Measurements from ENCODE around the gene ACSL3.
"Not testable (repeated sequence)": the region's sequence is repeated elsewhere in the genome, so short reads cannot be mapped to it uniquely, and the experiment has no call there.

ACSL3 gene

DNA sequence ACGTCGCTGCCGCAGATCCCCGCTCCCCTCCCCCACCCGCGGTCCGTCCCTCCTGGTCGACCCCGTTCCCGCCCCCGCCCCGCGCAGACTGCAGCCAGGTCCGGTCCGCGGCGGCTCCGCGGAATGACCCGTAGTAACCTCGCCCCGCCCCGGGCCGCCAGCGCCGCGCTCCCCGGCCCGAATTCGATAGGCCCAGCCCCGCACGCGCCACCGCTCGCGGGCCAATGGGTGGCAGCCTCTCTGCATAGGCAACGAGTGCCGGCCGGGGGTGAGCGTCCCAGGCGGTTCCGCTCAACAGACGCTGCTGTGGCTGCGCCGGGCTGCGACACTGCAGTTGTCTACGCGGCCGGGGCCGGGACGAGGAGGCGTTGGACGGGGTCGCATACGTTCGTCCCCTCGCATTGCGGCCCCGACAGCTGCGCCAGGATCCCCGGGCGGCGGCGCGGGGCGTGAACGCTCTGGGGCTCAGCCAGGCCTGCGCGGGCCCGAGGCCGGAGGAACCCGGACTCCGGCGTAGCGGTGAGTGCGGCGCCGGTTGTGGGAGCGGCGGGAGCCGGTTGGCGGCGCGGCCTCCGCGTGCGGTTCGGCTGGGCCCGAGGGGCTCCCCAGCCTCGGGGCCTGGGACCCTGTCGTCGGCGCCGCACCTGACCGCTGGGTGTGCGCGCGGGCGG is at the start of gene ACSL3:
Gene ACSL3 (plus strand): TSS at position 297 of the 671 bp plus-strand sequence. CDS start 47,737 bp downstream, outside the sequence.
- peak; percentile 91 for DNase-seq

DNA sequence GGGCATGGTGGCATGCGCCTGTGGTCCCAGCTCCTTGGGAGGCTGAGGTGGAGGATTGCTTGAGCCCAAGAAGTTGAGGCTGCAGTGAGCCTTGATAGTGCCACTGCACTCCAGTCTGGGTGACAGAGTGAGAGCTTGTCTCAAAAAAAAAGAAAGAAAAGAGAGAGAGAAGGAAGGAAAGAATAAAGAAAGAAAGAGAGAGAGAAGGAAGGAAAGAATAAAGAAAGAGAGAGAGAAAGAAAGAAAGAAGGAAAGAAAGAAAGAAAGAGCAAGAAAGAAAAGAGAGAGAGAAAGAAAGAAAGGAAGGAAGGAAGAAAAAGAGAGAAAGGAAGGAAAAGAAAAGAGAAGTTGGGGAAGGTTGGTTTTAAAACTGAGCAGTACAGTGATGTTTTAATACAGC is 49.0 kb upstream of the ACSL3 start:
- DNase-seq: no peak

DNA sequence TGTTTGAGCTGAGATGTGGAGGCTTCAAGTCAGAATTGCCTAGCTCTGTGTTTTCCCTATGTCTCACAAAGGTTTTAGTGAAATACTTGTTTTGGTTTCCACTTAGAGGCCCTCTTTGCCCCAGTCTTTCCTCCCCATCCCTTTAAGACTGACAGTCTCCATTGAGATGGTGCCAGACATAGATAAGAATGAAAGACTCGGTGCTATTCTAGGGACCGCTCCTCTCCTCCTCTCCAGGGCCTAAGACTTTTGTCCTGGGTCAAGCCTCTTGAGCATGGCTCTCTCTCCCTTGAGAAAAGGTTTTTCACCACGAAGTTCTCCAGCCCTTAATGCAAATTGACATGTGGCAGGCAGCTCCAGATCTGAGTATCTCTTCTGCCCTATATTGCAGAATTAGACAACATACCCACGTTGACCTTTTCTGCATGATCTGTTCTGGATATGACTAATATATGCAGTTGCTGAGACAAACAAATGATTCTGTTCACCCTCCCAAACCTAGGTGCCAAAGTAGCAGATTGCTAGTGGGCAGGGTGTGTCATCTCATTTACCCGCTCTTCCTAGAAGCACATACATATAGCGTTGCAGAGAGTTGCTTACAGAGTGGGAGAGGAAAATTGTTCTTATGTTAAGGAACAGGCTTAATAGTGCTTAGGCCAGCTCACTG is 47.5 kb upstream of the ACSL3 start:
- DNase-seq: no peak

DNA sequence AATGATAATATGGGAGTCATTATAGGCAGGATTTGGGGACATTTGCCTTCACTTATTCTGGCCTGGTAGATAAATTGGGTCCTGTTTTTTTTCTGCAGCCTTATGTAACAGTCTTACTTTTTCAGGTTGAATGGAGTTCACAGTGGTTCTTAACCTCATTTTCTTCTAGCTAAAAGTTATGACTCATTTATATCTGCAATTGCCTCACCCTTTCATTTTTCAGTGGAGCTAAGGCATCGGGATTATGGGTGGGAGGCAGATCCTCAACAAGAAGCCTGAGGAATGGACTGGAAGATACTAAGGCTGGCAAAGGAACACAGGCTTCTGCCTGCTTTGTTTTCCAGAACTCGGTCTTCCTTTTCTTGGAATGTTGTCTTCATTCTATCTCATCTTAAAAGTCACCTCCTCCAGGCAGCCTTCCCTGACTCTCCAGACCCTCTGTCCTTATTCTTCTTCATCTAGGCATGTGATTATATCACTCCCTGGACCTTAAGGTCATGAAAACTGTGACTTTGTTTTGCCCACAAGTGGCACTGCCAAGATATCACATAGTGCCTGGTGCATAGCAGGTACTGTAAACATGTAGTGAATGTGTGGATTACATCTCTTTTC is 41.0 kb upstream of the ACSL3 start:
- no peak for DNase-seq

DNA sequence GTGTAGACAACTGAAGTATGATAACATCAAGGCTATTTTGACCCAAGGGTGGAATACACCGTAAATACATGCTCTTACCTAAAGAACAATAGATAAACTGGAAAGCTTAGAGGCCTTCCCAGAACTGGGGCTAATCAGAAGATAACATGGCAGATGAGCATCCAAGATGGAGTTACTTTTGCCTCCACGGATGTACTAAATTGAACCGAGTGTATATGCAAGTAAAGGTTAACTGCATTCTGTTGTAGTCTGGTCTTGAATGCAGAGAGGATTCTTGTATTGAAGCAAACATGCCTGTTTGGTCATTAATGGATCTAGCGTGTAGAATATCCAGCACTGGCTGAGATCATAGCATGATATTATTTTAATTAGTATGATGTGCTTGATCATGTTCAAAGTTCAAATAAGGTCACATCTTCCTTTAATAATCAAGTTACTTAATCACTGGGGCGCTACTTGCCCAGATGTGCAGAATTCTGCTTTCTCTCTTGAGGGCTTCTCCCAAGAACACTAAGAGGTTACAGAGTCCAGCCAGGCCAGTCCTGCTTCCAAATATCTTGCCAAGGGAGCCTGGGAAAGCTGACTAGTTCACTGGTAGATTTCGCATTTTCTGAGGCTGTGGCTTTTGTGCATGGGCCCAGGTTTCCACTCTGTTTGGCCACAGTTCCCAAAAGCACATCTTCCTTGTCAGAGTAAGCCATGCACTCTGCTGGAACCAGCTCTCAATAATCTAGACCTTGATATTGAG is 37.5 kb upstream of the ACSL3 start:
- DNase-seq: no peak

DNA sequence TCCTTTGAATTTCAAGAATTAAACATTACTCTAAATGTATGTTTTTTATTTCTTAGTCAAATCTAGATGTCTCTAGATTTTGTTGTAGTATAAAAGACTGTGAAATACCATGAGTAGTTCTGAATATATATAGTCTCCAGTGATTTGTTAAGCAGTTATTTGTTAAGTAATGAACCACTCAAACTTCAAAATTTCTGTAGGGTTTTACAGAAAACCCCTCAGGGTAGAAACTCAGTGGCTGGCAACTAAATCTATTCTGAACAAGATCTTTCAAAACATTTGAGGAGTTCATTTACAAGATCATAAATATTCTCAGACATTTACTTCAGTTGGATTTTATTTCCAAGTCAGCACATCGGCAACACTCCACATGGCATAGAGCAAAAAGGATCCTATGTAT is 35.8 kb upstream of the ACSL3 start:
- no peak for DNase-seq

DNA sequence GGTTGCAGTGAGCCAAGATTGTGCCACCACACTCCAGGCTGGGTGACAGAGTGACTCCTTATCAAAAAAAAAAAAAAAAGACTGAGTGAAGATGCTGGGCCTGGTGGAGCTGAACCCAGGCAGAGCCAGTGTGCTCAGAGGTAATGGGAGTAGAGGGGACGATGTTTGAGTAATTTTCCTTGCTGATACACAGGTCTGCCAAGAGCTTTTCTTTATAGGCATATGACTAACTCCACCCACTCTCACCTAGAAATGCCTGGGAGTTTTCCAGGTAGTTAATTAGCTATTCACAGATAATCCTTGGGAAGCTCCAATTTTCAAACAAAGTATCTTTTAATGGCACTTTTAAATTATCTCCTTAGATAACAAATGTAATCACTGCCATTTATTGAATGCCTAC is 33.4 kb upstream of the ACSL3 start:
- no peak for DNase-seq

DNA sequence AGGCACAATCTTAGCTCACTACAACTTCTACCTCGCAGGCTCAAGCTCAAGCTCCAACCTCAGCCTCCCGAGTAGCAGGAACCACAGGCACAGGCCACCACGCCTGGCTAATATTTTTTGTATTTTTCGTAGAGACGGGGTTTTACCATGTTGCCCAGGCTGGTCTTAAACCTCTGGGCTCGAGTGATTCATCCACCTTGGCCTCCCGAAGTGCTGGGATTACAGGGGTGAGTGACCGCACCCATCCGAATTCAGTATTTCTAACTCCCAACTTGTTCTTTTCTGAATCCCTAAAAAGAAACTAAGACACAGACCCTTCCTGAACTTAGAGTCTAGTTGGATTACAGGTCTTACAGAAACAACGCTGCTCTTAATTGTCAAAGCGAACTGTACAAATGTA is 32.3 kb upstream of the ACSL3 start:
- DNase-seq: no peak

DNA sequence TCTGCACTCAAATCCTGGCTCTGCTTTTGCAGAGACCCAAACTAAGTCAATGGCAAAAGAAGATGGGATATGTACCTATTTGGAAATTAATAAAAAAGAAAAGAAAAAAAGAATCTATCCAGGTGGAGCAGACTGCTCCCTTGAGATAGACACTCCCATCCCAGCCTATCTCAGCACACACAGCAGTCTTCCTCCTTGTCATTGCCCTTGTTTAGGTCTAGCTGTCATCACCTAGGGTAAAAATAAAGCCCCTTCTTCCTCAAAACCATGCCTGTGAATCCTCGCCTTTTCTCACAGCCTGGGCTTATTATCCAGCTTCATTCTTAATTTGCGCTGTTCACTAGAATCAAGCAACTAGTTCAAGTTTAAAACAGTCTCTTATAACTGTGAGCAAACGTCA is 30.7 kb upstream of the ACSL3 start:
- DNase-seq: no peak

DNA sequence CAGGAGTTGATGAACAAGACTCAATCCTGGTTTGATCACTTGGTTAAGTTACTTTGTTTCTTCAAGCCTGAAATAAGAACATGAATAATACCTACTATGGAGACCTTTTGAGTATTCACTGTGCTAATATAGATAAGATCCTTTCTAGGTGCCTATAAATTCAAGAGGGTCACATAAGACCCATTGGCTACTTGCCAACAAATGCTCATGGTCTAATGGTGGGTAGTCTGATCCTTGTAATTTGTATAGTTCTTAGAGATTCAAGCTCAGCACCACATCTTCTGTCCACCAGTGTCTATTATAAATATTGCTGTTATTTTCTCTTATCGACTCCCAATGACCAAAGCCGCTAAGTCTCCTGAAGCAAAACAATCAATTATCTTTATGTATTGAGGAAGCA is 27.4 kb upstream of the ACSL3 start:
- no peak for DNase-seq

DNA sequence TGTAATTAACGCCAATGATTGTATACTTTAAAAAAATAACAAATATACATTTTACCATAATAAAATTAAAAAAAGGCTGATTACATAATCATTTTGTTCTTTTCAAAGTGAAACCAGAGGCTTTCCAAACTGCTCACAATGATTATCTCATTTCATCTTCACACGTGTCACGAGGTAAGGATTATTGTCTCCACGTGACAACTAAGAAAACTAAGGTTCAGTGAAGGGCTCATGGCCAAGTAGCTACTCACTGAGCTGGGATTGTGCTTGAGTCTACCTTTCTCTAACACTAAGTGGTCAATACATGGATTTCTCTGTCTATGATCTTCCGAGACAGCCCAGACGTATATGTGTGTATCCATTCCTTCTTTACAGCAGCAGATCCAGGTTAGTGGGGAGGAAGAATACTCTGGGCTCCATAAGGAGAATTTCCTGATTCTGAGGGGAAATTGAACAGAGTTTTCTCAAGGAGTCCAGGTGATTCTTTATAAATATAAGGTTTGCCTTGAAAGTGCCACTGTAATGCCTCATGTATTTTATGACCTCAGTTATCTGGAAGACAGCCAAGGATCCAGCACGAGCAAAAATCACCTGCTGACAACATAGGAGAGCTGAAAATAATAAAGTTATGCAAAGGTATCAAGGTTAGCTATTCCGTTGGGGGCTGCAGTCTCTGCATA is 25.6 kb upstream of the ACSL3 start:
- DNase-seq: no peak

DNA sequence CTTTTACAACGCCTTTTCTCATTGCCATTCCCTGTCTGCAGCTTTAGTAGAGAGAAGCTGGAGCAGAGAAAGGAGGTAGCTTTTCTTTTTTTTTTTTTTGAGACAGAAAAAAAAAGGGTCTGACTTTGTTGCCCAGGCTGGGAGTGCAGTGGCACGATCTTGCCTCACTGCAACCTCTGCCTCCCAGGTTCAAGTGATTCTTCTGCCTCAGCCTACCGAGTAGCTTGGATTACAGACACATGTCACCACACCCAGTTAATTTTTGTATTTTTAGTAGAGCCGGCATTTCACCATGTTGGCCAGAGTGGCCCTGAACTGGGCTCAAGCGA is 25.0 kb upstream of the ACSL3 start:
- DNase-seq: no peak

DNA sequence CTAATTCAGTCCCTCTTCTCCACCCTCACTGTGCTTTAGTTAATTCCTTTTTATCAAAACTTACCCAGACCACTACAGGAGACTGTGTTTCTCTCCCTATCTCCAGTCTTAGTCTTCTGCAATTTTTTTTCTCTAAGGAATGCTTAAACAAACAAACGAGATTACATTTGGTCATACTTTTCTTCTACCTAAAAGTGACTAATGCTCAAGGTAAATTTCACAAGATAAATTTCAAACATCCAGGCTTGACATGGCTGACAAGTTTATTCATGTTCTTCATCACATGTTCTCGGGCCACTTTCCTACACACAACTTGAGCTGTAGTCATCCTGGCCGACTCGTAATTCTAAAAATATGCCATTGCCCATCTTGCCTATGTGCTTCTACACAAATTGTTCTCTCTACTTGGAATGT is 23.2 kb upstream of the ACSL3 start:
- DNase-seq: no peak

DNA sequence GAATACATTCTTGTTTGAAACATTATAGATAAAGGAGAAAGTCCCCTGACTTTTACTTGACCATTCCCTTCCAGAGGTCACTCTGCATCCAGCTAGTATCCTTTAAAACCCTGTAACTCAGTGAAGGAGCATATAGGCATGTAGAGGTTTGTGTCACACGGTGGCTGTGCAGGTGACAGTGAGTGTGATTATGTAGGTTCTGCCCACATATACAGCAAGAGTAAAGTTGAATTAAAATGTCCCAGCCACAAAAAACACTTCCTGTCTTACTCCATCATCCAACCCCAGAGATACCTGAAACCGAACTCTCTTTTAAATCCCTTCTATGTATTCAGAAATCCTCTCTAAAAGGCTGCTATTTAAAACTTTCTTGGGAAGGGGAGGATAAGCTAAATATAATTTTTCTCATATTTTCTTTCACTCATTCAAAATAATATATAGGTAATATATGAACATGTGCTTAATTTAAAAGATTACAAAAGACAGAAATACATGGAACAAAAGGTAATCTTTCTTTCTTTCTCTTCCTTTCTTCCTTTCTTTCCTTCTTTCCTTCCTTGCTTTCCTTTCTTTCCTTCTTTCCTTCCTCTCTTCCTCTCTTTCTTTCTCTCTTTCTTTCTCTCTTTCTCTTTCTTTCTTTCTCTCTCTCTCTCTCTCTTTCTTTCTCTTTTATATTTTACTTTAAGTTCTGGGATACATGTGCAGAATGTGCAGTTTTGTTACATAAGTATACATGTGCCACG is 20.6 kb upstream of the ACSL3 start:
- no peak for DNase-seq

DNA sequence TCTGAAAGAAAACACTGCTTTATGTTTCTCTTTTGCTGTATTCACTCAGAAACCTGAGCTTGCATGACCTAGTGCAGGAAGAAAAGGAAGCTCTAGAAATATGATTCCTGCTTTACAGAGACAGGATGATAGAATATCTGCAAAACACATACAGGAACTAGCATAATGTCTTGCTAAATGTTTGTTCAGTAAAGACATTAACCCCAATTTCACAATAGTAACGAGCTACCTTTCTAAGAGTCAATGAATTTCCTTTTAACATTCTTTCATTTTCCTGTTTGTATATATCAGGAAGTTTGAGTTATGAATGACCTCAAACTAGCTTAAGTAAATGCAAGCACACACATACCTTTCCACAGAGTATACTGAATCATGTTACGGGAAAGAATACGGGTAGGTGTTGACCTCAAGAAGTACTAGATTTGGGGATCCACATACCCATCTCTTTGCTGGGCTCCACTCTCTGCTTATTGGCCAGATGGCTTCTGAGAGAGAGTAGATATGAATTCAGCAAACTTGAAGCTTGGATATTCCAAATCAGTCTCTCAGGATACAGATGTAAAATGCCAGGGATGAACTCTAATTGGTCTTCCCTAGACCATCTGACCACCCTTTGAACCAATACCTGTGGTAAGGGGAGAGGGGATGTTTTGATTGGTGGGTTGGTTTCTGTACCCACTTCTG is 18.2 kb upstream of the ACSL3 start:
- no peak for DNase-seq

DNA sequence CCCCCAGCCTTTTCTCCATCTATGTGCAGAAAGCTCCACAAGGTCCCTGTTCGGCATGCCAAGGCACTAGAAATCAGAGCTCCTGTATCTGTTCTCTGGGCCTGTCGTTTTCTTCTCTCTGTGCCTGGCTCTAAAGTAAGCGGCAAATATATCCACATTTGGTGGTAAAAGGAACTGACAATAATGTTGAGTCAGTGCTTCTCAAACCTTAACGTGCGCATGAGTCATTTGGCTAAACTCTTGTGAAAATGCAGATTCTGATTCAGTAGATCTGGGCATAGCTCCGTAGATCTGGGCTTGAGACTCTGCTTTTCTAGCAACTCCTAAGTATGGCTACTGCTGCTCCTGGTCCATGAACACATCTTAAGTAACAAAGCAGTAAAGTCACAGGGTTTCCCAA is 16.5 kb upstream of the ACSL3 start:
- DNase-seq: no peak

DNA sequence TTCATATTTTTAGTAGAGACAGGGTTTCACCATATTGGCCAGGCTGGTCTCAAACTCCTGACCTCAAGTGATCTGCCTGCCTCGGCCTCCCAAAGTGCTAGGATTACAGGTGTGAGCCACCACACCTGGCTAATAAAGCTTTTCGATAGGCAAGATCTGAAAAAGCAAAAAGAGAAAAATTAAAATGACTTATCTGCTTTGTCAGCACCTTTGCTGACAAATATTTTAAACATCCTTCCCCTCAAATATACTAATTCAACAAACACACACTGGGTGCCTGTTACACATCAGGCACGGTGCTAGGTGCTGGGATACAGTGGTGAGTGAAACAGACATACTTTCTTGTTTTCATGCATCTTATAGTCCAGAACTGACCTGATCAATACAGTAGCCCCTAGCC is 15.5 kb upstream of the ACSL3 start:
- not testable (repeated sequence) for DNase-seq

DNA sequence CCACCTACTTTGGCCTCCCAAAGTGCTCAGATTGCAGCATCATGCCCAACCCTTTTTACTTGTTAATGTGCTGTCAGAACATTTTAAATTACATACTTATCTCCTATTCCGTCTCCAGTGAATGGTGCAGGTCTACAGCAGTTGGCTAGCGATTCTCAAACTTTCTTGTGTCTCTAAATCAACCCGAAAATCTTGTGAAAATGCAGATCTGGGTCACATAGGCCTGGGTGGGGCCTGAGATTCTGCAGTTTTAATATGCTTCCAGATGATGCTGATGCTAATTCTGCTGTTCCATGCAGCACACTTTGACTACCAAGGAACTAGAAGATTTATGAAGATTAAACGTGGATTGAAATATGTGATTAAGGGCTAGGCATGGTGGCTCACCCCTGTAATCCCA is 14.8 kb upstream of the ACSL3 start:
- DNase-seq: no peak

DNA sequence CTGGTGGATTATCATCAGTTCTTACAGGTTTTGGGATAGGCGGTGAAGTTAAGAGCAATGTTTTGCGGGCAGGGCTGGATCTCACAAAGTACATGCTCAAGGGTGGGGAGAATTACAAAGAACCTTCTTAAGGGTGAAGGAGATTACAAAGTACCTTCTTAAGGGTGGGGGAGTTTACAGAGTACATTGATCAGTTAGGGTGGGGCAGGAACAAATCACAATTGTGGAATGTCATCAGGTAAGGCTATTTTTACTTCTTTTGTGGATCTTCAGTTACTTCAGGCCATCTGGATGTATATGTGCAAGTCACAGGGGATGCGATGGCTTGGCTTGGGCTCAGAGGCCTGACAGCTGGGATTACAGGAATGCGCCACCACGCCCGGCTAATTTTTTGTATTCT is 12.8 kb upstream of the ACSL3 start:
- not testable (repeated sequence) for DNase-seq

DNA sequence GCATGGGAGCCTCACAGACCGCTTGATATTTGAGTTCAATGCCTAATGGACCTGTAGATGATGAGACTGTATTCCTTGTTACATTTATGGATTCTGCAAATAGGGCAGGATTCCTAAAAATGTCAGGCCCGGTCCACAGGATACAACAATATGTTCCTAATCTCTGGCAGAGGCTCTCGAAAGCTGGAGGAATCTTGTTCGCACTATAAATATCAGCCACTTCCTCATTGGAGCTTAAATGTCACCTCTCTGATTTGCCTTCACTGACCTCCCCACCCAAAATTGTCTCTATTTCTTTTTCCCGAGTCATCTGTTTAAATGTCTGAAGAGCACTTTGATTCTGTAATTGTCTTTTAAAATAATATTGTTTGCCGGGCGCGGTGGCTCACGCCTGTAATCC is 12.0 kb upstream of the ACSL3 start:
- DNase-seq: no peak

DNA sequence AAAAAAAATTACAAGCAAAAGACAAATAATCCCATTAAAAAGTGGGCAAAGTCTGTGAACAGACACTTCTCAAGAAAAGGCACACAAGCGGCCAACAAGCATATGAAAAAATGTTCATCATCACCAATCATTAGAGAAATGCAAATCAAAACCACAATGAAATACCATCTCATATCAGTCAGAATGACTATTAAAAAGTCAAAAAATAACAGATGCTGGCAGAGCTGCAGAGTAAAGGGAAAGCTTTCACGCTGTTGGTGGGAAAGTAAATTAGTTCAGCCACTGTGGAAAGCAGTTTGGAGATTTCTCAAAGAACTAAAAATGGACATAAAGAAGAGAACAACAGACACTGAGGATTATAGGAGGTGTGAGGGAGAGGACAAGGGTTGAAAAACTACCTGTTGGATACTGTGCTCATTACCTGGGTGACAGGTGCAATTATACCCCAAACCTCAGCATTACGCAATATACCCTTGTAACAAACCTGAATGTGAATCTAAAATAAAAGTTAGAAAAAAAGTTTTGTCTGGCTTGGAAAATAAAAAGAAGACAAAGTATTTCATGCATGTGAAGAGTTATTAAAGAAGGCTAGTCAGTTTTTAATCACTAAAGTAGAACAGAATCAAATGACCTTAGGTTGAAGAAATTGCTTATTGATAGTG is 8.7 kb upstream of the ACSL3 start:
- DNase-seq: no peak

Data from activated T-cell treated with anti-CD3 and anti-CD28 coated beads, Interleukin-2, amount 50 U/mL, for 1 hour (primary cell).